NCI-H146 treated with DMSO at 0.1 percent for 48 hours (cell line): Measurements from ENCODE around the gene ELFN1.

Experiments
- DNase-seq: peaks from one replicate; lab custom pipeline; 2025; ENCODE audit not compliant: unreplicated experiment; lab: John Stamatoyannopoulos, UW

The ELFN1 gene

DNA sequence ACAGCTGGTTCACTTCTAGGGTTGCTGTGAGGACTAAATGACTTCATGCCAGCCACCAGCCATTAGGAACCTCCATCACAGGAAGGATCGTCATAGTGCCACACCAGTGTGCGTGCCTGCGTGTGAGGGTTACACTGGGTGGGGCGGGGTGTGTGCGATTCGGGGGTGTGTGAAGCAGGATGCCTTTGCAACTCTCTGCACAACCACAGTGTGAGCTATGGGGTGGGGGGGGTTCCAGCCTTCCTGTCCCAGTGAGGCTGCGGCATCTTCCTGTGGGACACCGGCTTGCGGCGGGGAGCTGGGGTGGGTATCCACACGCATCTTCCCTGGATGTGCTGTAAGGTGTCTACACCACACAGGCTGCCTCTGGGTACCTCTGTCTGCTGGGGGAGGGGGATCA is 6.9 kb upstream of the ELFN1 start:
- DNase-seq, result no peak

DNA sequence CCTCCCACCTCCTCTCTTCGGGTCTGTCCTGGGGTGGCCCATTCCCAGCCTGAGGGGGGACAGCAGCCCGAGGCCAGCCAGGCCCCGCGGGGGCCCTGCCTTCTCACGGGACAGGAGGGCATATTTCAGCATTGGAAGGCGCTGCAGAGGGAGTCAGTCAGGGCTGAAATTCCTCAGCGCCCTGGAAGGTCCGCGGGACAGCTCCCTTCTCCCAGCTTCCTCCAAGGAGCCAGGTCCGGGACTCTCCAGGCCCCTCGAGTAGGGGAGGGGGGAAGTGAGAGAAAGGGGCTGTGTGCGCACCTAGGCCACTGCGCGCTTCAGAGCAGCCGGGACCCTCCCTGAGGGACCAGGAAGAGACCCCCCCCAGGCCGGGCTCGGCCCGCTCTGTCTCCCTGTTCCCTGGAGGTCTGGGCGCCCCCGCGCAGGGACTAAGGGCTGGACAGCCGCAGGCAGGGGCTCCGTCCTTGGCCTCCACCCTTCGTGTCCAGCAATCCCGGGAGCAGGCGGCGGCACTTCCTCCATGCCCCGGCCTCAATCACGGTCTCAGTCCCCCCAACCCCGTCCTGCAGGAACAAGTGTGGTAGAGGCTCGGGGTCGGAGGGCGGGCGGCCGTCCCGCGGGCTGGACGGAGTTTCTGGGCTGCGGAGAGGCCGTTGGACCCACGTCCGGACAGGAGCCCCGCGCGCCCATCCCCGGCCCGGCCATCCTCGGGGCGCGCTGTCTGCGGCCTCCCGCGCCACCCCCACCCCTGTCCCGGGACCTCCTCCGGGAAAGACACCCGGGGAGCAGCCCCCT is 6.0 kb upstream of the ELFN1 start:
- no peak for DNase-seq

DNA sequence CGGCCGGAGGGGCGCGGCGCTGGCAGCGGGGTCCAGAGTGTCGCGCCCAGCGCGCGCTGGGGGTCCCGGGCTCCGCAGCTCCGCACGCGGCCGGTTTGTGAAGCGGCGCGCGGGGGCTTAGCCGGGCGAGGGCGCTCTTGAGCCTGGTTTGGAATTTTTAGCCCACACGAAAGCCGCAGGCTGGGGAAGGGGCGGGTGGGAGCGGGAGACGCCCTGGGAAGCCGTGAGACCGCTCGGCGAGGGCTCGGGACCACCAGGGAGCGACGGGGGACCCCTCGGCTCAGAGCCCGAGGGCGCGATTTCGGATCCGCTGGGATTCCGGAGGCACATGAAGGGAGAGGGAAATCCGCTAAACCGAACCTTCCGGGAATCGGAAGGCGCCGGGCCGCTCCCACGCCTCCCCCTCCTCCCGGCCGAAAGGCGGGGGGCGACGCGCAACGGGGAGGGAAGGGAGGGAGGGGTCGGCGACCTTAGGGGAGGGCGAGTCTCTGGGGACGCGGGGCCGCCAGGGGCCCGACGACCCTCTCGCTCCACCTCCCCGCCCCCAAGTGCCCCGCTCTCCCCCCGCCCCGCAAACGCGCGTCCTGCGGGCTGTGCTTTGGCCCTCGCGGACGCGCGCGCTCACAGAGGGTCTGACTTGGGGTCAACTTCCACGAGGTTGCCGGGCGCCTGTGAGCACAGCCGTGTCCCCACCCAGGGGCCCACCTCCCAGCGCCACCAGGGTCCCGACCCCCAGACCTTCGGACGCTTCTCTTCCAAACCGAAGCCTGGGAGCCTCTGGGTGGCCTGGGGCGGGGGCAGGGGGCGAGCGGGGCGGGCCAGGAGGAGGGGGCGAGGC is 5.1 kb upstream of the ELFN1 start:
- no peak for DNase-seq

DNA sequence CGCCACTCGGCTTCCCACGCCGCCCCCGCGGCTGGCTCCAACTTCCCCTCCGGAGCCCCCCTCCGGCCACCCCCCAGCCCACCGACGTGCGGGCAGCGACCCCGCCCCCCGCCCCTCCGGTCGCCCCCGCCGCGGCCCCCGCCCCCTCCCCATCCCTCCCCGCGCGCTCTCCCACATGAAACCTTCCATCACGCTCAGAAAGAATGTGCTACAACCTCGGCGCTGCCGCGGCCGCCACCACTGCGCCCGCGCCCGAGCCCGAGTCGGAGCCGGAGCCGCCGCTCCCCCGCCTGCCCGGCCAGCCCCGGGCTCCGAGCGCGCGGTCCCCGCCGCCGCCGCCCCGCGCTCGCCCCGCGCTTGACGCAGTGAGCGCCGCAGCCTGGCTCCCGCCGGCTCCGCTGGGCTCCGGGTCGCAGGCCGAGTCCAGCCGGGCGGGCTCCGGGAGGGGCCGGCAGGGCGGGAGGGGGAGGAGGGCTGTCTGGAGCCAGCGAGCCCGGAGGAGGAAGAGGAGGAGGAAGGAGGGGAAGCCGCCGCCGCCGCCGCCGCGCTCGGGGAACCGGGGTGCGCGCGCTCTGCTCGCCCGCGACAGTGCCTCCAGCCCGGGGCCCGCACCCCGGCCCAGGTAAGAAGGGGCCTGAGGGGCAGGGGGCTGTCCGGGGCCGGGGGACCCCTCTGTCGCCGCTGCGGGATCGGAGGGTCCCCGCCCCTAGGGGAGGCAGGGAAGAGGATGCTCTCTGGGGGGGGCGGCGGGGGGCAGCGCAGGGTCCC is 4.3 kb upstream of the ELFN1 start:
- no peak for DNase-seq

DNA sequence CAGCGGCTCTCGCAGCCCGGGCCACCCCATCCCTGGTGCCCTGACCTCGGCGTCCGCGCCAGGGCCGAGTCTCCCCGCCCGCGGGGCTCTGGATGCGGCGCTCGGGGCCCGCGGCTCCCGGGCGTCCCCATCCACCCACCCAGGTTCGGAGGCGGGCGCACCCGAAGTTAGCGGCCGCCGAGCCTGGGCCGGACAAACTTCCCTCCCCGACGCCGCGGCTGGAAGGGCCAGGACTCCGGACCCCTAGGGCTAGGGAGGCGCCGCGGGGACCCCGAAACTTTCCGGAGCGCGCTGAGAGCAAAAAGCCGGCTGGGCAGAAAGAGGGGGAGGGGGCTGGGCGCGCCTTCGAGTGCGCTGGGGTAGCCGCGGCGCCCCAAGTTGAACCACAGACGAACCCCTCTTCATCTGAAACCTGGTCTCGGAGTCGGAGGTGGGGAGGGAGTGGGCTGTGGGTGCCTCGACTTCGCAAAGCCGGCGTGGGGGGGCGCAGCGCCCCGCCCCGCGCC is 3.7 kb upstream of the ELFN1 start:
- no peak for DNase-seq

DNA sequence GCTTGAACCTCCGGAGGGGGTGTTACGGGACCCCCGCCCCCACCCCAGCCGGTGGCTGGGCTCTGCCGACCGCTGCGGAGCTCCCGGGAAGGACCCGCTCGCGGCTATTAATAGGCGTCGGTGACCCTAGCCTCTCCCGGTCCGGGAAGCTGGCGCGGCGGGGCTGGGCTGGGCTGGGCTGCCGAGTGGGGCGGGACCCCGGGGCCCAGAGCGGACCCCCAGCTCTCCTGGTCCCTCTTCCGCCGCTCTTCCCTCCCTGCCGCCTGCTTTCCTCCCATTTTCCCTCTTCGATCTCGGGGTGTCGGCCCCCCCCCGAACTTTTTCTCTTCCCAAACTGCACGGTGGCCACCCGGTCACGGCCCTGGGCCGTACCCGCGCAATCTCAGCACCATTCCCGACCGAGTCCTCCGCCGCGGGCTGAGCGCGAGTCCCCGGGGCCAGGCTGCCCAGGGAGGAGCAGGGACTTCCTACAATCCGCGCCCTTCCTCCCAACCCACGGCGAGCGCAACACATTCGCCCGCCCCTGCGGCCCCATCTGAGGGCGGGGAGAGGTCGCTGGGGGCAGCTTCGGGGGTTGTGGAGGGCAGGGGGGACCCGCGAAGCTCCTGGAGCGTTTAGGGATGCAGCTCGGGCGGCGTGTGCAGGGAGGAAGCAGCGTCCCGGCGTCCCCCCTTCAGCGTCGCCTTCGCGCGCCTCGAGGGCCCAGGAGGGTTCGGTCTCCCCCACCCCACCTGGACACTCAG is 3.1 kb upstream of the ELFN1 start:
- no peak for DNase-seq

DNA sequence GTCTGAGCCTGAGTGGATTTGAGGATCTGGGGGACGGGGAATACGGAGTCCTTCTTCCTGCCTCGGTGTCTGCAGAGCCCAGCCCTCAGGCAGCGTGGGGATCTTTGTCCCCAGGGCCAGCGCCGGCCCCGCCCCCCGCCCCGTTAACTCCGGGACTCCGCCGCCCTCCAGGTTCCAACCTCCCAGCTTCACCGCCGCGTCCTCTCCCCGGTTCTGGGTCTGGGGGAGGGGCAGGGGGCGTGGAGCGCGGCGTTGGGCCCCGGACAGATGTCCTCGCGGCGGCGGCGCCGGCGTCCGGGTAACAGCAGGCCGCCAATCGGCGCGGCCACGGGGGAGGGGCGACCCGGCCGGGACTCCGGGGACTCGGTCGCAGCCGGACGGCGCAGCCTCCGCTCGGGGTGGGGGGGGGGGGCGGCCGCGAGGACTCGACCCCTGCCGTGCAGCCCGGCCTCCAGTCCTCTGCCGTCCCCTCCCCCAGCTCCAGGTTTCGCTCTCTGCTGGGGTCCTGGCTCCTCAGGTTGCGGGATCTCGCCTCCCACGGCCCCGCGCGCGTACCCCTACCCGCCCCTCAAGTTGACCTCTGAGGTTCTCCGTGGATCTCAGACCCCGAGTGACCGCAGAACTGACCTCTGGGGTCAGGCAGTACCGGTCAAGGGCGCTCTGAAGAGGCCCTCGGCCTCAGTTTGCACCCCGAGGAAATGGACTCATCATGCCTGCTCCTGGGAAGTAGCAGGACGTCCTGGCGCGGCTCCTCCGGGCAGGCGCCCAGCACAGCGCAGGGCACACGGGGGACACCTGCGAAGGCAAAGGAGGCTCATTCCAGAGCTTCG is 2.3 kb upstream of the ELFN1 start:
- no peak for DNase-seq

DNA sequence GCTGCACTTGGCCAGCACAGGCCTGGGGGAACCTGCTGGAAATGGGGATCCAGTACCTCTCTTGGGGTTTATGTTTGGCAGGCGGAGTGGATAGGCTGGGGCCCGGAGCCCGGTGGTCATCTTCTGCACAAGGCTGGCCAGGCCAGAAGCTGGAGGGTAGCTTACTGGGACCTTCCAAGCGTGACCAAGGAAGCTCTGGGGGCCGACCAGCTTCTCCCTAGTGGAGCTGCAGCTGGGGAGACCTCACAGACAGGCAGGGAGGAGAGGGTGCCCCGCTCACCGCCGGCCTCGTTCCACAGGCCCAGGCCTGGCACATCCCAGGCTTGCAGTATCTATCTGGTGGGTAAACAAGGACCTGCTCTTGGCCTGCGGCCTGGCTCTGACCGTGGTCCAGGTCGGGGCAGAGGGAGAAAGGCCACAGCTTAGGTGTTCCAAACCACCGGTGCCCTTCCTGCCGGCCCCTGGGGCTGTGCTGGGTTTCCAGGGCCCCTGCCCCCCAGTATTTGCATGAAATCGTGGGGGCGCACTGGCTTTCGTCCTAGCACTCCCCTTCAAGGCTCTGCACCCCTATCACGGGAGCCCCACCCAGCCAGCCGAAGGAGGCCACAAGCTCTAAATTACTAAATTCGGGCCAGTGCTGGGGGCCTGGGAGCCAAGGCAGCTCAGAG is 1.5 kb upstream of the ELFN1 start:
- DNase-seq, result no peak

DNA sequence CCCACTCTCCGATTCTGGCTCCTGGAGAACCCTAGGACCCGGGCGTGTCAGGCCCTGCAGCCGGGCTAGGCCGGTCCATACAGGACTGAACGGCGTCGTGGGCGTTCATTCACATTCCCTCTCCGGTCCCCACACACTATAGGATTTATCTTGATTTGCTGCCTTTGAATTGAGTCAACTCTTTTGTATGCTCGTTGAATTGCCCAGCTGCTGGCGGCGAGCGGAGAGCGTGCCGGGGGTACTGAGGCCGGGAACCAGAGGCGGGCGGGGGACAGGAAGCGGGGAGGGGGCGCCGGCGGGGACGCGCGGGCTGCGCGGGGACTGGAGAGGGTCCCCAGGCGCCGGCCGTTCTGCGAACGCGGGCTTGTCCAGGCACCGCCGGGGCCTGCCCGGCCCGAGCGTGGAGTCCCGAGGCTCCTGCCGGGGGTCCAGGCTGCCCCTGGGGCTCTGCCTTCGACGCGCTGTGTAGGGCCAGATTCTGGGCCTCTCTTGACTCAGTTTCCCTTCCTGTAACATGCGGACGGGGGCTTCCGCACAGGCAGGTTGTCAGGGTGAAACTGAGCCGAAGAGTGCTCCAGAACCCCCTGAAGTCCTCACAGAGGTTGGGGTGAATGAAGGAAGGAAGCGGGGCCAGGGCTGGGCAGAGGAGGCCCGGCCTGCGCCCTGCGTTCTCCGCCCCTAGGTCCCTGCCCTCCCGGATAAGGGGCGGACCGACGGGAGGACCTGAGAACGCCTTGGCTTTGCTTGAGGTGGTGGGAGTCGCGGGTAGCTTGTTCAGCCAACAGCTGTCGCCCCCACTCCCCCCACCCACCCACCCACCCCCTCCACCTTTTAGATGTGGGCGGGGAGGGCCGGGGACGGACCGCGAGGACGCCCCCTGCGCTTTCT is 769 bp upstream of the ELFN1 start:
- peak; percentile 5 for DNase-seq

DNA sequence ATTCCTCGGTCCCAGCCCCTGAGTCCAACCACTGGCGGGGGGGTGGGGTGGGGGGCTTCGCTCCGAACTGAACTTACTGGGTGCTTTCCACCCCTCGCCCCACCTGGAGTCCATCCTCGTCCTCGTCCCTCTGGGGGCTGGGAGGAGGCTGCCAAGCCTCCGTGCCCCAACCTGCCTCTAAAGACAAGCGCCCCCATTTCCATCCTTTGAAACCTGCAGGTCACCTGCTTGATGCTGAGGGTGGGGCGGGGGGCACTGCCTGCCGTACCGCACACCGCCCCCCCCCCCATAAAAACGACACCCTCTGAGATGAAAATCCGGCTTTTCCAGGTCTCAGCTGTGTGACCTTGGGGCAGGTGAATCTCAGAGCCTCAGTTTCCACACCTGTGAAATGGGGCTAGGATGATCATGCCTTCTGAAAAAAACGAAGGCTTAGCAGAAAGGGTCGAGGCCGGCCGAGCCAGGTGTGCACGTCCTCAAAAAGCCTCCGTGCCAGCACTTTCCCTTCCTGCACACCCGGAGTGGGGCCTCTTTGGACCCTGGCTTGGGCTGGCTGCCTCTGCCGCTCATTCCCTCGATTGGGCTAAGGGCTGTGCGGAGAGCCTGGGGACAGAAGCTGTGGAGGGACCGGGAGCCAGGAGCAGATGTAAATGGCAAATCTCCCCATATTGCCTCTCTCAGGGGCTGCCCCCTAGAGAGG is 967 bp downstream of the ELFN1 start:
- DNase-seq, result no peak

DNA sequence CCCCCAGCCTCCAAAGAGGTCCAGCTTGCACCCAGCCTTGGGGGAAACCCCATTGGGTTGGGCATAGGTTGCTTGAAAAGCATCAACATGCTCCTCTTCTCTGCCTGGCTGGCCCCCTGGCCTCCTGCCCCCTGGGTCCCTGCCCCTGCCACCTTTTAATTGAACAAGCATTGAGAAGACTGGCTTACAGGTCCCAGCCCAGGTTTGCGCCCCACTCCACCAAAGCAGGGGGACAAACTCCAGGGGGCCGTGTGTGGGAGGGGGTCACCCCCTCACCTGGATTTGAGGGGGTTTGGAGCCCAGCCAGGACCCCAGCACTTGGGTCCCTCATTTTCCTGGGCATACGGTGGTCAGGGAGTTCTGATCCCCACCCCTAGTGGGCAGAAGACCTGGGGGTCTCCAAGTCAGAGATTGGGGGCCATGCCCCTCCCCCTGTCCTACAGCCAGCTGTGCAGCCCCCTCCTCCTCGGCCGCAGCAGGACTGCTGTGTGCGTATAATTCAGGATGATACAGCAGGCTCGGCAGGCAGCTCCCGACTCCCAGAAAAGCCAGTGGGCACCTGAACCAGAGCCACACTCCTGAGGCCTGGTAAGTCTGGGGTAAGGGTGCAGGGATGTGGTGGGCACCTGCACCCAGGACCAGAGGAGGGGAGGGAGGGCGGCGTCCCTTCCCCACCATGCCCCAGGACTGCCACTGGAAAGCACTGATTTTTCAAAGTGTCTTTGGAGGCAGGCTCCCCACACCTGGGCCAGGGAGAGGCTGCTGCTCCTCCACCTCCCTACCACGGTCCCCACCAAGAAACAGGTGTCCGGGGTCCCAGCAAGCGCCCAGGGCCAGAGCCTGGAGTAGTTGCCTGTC is 1.7 kb downstream of the ELFN1 start:
- DNase-seq, result no peak

DNA sequence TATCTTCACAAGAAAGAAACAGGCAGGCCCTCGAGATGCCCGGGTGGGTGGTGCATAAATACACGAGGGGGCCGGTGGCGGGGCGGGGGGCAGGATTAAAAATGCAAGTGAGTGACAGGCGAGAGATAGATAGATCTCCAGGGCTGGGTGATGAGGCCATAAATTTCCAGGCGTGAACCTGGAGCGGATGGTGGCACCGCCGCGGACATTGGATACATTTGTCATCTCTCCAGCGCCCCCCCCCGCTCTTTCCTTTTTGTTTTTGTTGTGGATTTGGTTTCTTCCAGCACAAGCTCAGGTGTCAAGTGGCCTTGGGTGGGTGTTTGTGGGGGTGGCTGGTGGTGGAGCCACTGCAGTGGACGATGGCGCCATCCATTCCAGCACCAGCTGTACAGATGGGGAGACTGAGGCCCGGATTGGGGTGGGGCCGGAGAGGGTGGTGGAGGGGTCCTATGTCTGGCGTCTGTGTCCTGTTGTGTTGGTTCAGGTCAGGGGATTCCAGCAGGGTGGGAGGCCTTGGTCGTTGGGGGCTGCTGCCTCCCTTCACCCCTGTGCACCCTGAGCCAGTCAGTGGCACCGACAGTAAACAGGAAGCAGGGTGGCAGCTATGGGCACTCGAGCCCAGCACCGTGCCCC is 2.9 kb downstream of the ELFN1 start:
- DNase-seq, result no peak

DNA sequence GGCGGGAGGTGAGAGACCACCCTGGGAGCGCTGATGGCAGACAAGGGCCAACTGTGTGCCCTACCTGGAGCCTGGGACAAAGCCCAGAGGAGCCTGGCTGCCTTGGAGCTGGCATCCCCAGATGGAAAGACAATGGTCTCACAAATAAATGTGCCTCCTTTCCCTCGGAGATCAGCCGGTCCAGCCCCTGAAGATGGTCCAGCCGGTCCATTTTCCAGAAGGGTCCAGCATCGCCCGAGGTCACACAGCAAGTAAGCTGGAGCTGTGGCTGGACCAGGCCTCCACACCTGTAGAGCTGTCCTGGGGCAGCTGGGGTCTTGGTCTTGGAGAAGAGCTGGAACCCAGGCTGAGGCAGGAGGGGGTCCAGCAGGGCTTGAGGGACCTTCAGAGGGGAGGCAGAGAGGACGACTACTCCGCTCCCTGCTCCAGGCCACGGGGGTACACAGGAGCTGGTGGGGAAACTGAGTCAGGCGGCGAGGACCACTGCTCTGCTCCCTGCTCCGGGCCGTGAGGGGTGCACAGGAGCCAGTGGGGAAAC is 3.6 kb downstream of the ELFN1 start:
- no peak for DNase-seq

DNA sequence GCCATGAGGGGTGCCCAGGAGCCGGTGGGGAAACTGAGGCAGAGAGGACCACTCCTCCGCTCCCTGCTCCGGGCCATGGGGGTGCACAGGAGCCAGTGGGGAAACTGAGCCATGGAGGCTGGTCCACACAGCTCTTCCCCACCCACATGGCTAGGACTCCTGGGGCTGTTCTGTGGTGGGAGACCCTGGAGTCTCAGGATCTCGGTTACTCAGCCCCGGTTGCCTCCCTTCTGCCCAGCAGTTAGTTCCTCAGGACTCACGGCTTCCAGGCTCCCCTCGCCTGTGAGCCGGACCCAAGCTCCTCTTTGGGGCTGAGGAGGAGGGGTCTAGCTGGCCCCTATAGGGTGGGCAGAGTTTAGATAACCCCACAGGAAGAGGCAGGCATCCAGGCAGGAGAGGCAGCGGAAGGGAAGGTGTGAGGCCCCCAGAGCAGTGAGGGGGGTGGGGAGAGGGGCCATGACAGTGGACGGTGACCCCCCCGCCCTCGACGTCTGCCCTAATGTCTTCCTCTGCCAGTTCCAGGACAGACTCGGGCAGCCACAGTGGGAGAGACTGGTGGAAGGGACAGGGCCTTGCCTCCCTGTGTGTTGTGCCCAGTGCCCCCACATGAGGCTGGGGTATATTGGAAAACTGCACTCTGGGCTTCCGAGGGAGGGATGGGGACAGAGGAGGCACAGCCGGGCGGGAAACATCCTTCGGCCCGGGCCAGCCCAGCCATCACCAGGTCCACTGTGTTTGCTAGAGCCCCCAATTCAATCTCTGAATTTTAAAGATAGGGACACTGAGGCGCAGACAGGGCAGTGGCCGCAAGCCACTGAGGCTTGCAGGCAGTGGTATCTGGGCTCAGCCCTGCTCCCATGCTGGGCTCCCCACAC is 4.3 kb downstream of the ELFN1 start:
- no peak for DNase-seq

DNA sequence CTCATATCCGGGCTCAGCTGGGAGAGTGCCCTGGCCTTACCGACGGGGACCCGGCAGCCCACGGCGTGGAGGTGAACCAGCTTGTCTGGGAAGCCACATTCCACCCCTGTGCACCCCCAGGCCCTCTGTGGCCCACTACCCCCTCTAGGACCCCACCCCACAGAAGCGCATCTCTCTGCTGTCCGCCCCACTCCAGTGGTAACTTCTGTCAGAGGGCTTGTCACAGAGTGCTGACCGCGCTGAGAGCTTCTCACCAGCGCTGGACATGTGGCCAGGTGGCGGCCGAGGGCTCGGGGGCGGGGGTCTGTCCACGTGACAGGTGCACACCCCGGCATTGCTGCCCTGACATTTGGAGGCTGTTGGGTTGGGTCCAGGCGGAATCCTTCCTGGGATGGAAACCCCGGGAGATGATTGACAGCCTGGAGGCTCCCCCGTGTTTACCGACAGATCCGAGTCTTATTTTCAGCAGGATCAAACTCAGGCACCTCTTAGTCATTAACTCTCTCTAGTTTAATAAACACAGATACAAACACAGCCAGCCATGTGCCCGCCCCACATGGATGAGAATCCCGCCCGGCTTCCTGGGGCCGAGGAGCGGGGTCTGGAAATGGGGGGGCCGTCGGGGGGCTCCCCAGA is 5.1 kb downstream of the ELFN1 start:
- no peak for DNase-seq
